Cerebellar nuclear complex (tissue), 1 donor: Measurements from ENCODE around the gene PDCD11.

Source experiments
- DNase-seq, 2 experiments: peaks; one replicate each; lab custom pipeline; 2025; lab: John Stamatoyannopoulos, UW

PDCD11 gene

GRCh38 chr10:103451091-103451813 lies 54.8 kb downstream of the PDCD11 start:
- DNase-seq: no peak

- DNase-seq: no peak
These were observed 55.5 kb downstream of the PDCD11 start, which contains the start of gene CALHM2 for GRCh38 chr10:103451831-103452505. TSS of gene CALHM2 (minus strand) at chr10:103452370. CDS start at chr10:103449941, 2,429 bp downstream.

DNA sequence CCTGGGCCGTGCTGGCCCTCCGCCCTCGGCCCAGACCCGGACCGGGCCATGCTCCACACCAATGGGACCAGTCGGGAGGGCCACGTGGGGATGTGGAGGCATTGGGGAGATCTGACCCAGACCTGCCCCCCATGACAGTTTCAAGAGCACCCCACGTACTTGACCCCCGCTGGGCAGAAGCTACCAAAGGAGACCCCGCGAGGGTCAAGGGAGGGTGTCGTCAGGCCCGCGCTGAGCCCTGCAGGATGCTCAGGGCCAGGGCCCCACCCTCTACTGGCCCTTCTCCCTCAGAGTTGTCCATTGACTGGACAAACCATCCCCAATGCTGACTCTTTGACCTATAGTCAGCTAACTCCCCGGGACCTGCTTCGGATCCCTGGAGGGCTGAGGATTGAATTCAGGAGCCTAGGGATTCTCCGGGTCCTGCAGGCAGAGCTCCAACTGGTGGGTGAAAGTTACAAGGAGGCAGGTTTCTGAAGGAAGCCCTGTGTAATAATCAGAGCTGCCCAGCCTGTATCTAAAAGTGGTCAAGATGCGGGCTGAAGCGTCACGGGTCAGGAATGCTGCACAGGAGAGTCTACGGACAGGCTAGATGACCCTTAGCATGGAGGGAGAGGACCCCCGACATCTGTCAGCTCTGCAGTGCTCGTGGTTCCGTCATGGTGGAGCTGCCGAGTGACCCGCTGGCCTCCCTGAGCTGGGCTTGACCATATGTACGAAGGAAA lies 56.2 kb downstream of the PDCD11 start:
- no peak for DNase-seq

DNA sequence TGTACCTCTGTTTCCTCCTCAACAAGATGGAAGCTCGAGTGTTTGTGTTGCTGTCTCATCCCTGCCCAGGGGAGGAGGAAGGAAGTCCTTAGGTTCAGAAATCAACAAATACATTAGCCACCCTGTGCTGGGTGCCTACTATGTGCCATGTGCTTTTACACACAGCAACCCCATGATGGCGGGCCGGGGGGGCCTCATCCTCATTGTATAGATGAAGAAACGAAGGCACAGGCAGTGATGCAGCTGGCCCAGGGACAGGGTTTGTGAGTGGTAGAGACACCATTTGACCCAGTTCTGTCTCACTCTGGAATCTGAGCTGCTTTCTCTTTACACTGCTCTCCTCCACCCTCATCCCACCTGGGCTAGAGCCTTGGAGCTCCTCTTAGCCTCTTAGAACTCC lies 57.6 kb downstream of the PDCD11 start:
- no peak for DNase-seq

DNA sequence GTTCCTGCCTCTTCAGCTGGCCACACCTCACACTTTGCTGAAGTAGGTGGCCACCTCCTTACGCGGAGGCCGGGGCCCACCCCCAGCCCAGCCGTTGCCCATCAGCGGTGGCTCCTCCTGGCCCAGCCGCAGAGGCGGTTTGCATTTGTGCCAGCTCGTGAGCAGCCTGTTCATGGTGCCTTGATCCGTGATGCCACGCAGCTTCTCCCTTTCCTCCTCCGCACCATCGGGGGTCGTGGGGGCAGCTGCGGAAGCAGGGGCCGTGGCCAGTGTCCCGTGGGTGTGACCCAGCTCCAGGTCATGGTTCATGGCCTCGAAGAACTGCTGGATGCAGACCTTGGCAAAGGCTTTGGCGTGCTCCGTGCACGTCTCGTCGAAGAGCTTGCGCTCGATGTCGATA lies 58.8 kb downstream of the PDCD11 start:
- no peak for DNase-seq

- no peak for DNase-seq
These were observed 59.7 kb downstream of the PDCD11 start for GRCh38 chr10:103456074-103456660.

DNA sequence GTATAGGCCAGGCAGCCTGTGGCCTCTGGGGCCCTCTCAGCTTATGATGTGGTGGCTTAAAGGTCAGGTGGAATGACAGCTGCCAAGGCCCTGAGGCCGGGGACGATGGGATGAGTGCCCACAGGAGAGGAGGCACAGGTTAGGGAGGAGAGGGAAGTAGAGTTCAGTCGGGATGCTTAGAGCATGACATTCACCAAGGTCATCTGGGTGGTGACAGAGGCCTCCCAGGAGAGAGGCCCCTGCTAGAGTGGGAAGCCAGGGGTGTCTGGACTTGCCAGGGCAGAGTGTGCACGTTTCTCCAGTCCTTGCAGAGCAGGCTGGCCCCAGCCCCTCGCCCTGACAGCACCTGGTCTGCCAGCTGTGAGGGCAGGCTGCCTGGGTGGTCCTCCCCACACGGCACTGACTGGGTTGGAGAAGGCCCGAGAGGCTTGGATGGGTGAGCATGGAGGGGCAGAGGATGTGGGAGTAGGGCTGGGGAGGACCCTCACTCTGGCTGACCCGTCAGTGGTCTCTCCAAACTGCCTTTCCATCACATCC lies 60.8 kb downstream of the PDCD11 start:
- no peak for DNase-seq

DNA sequence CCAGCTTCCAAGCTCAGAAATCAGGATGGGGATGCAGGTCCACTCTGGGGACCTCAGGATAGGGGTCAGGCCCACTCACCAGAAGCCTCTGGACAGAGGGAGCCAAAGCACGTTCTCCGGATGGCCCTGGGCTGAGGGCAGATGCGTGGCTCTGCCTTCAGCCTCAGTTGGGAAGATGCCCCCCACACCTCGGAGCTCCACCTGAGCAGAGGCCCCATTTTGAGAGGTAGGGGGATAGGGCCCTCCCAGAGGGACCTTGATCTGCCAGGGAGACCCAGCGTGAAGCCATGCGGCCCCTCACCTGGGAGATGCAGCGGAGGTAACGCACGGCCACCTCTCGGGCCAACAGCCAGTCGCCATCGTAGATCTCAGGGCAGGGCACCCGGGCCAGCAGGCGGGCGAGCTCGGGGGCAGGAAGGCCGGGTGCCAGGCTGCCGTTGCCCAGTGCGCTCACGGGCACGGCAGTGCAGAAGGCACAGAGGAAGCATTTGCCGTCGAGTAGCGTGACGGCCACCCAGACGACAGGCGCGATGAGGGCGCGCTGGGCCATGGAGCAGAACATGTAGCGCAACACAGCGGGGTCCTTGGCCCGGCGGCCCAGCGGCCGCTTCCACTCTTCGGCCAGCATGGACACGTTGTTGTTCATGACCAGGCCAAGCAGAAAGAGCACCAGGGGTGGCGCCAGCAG lies 61.6 kb downstream of the PDCD11 start:
- no peak for DNase-seq

GRCh38 chr10:103458720-103459119 lies 62.3 kb downstream of the PDCD11 start, which contains the start of gene CALHM1:
TSS of gene CALHM1 (minus strand) at chr10:103458900. CDS start at chr10:103458751, 149 bp downstream.
- DNase-seq: no peak

- no peak for DNase-seq
These were observed 63.2 kb downstream of the PDCD11 start for GRCh38 chr10:103459615-103460014.

- DNase-seq: no peak
These were observed 67.1 kb downstream of the PDCD11 start for GRCh38 chr10:103463499-103463898.

- DNase-seq: no peak
These were observed 69.2 kb downstream of the PDCD11 start for GRCh38 chr10:103465411-103466179.

DNA sequence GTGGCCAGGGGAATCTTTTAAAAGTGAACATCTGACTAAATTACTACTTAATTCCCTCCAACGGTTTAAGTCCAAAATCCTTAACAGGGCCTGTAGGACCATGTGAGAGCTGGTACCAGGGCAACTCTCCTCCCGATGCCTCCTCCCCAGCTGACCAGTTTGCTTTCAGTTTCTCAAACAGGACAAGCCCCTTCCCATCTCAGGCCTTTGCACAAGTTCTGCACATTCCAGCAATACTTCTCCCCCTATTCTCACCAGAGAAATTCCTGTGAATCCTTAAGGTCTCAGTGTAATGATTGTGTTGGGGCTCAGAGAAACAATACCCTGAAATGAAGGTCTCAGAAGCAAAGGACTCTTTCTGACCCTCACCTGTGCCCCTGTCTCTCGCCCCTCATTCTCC lies 70.3 kb downstream of the PDCD11 start:
- DNase-seq: no peak

DNA sequence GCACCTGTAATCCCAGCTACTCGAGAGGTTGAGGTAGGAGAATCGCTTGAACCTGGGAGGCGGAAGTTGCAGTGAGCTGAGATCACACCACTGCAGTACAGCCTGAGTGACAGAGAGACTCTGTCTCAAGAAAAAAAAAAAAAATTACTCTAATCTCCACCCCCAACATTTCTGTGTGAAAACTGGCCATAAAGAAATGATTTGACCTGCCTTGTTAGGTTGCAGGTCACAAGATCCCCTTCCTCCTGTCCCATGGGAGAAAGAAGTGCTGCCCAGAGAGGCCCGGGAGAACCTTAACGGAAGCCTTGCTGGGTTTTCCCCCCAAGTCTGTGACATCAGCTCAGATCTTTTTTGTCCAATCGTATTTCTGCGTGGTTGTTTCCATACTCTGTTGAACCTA lies 71.0 kb downstream of the PDCD11 start:
- no peak for DNase-seq

GRCh38 chr10:103469201-103469600 lies 72.8 kb downstream of the PDCD11 start:
- DNase-seq: no peak

- no peak for DNase-seq
These were observed 74.6 kb downstream of the PDCD11 start for GRCh38 chr10:103470761-103471653.

GRCh38 chr10:103472005-103472404 lies 75.6 kb downstream of the PDCD11 start:
- DNase-seq: no peak

- DNase-seq: no peak
These were observed 76.8 kb downstream of the PDCD11 start for GRCh38 chr10:103473261-103473671.

DNA sequence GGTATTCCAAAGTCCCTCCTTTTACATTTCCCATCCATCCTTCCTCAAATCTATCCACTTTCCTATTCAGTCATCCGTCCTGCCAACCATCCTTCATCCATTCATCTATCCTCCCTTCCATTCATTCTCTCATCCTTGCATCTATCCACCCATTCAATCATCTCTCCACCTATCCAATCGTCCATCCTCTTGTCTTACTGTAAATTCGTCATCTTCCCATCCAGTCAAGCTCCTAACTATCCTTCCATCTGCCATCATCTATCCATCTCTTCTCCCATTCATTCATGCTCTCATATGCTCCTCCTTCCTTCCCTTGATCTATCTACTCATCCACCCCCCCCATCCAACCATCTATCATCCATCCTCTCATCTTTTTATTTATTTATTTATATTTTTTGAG lies 77.7 kb downstream of the PDCD11 start:
- no peak for DNase-seq

DNA sequence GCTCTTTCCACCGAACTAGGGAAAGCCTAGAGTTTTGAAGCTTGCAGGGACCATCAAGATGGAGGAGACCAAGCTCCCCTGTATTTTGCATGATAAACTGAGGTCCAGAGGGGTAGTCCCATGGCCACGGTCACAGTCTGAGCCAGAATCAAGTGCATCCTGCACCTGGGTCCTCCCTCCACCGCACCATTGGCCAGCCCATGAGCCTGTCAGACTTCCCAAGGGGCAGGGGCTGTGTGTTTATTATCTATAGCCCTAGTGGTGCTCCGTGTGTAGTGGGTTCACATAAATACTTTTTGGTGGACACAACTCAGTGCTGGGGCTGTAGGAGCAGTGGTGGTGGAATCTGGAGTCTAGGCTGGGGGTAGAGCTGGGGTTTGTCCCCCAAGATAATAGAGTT lies 79.0 kb downstream of the PDCD11 start:
- DNase-seq: no peak
